ENCODE data around the gene PCSK9. TPM values are rescaled to one million over a fixed set of nuclear protein-coding genes. Genes with fewer than 3 reads are reported as not detected.

The PCSK9 gene
- total and polyA plus RNA-seq, 2 of the 4 experiments (the other 2 are of a cell fraction) = under 0.01 to 0.17 TPM

- no peak overlapping the region for H3K9ac ChIP-seq (ENCODE audit: low read depth, low read length)
- no peak overlapping the region for H2AK9ac ChIP-seq (replicated peaks; ENCODE audit: low read depth, low read length, poor library complexity)
- dilution Hi-C loops (cut with HindIII; ENCODE audit: low sequenced_read_pairs, unreplicated experiment) = no loop called here
- H4K20me1 ChIP-seq (ENCODE audit: insufficient read depth, low read length) = 0 out of 2 replicates have a peak, but pooled peaks cover 4% of the 10 kb centered on the region
- CTCF ChIA-PET = no interaction called here
- H3K18ac ChIP-seq (ENCODE audit: low read depth, low read length) = no peak overlapping the region
- H2BK5ac ChIP-seq (ENCODE audit: low read depth, low read length, poor library complexity, severe bottlenecking) = no peak overlapping the region
- no peak overlapping the region for H3K14ac ChIP-seq (replicated peaks; ENCODE audit: low read depth, low read length)
- peaks cover 3% of the 10 kb centered on the region; the same call in 1 of the 2 replicates for H3K9me1 ChIP-seq (ENCODE audit: insufficient read depth, low read length)
- DNase-seq = no peak
- H3K4me1 ChIP-seq (ENCODE audit: control insufficient read depth, insufficient read depth, low read length) = peaks cover 2% of the 10 kb centered on the region; the same call in 1 of the 2 replicates
- no peak overlapping the region for H2AK5ac ChIP-seq (ENCODE audit: low read depth, low read length)
- no peak overlapping the region for H4K8ac ChIP-seq (ENCODE audit: low read depth in 2 of 2, low read length in 2 of 2)
- H3K79me1 ChIP-seq (ENCODE audit: low read depth in 1 of 2, low read length in 2 of 2) = no peaks in the 10 kb centered on the region
- H3K27me3 ChIP-seq (ENCODE audit: control insufficient read depth, insufficient read depth, low read length) = peaks cover 86% of the 10 kb centered on the region
- no peak overlapping the region for H4K5ac ChIP-seq (ENCODE audit: low read depth, low read length)
- intact Hi-C loops (cut with micrococcal nuclease) = no loop called here
- POLR2A ChIA-PET (ENCODE audit: unreplicated experiment) = no interaction called here
- in situ Hi-C loops (cut with MboI; ENCODE audit: low sequenced_read_pairs) = no loop called here
- H3K9me3 ChIP-seq (ENCODE audit: control insufficient read depth, insufficient read depth, low read length) = no peaks in the 10 kb centered on the region
- no peak overlapping the region for H4K91ac ChIP-seq (ENCODE audit: insufficient read depth, low read depth, low read length)
- no peak overlapping the region for H2BK120ac ChIP-seq (ENCODE audit: low read depth, low read length)
- H3K23ac ChIP-seq (ENCODE audit: low read depth, low read length) = no peak overlapping the region
- H3K4me3 ChIP-seq (ENCODE audit: insufficient read depth, low read depth, low read length) = no peak overlapping the region
- 100% methylated on average over 1 of the region's 8 CpGs; no CpG with 5 or more reads in 1 of the 2 experiments for WGBS, 2 experiments (ENCODE audit: extremely low coverage in 2 of 2, insufficient read length in 1 of 2)
- H3K56ac ChIP-seq (ENCODE audit: extremely low read depth, insufficient read depth, low read length) = no peak overlapping the region
- H3K4me2 ChIP-seq (ENCODE audit: low read depth, low read length) = no peak overlapping the region
- BruUV-seq (replicated peaks) = no TSS peak
- no peak overlapping the region for H3K4ac ChIP-seq (ENCODE audit: low read depth, low read length)
- TF ChIP-seq CEBPB (IDR thresholded peaks at IDR 0.05; ENCODE audit: low read depth, low read length) (no peak), BHLHE40 (IDR thresholded peaks at IDR 0.05; ENCODE audit: low read depth, low read length) (no peak), RCOR1 (IDR thresholded peaks at IDR 0.05; ENCODE audit: insufficient replicate concordance, low read length) (no peak), CTCF (conservative IDR thresholded peaks at IDR 0.05; ENCODE audit: low read depth, low read length) (no peak), MAFK (IDR thresholded peaks at IDR 0.05; ENCODE audit: low read depth, low read length) (no peak)
- H3K36me3 ChIP-seq (ENCODE audit: control insufficient read depth, insufficient read depth, low read length) = no peaks in the 10 kb centered on the region
- H2BK15ac ChIP-seq (ENCODE audit: low read depth, low read length) = no peak overlapping the region
- ATAC-seq (ENCODE audit: low read depth) = no peak
- H2AFZ ChIP-seq (replicated peaks; ENCODE audit: low read length, poor library complexity) = peak overlapping the region; percentile 32
- H3K27ac ChIP-seq (ENCODE audit: insufficient read depth, low read length) = no peak overlapping the region
- no peak overlapping the region for H2BK20ac ChIP-seq (ENCODE audit: low read depth, low read length)
These were observed 1.4 kb upstream of the PCSK9 start for GRCh38 chr1:55037733-55038551.

Measured in IMR-90 (cell line).